ENCODE measurements around the gene TCHH.

Gene TCHH

DNA sequence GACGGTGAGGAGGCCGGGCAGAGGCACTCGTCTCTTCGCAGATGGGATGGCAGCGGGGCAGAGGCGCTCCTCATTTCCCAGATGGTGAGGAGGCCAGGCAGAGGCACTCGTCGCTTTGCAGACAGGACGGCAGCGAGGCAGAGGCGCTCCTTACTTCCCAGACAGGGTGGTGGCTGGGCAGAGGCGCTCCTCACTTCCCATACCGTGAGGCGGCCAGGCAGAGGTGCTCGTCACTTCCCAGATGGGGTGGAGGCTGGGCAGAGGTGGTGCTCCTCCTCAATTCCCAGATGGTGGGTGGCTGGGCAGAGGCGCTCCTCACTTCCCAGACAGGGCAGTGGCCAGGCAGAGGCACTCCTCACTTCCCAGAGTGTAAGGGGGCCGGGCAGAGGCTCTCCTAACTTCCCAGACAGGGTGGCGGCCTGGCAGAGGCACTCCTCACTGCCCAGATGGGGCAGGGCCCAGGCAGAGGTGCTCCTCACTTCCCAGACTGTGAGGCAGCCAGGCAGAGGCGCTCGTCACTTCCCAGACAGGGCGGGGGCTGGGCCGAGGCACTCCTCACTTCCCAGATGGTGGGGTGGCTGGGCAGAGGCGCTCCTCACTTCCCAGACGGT, 36.3 kb downstream of the TCHH start:
- no peak overlapping the region for H3K4me3 ChIP-seq (ENCODE audit: insufficient read depth in 1 of 2, low read depth in 1 of 2, low read length in 2 of 2)
- no peak overlapping the region for H3K4ac ChIP-seq (ENCODE audit: low read depth in 1 of 2, low read length in 2 of 2)
- H3K23ac ChIP-seq (ENCODE audit: low read length in 2 of 2), result no peak overlapping the region
- no peaks in the 10 kb centered on the region for H3K9me3 ChIP-seq (ENCODE audit: control insufficient read depth, low read length)
- no peak overlapping the region for H2BK12ac ChIP-seq (ENCODE audit: low read length in 2 of 2)
- WGBS, result 79% methylated on average over 24 of the region's 24 CpGs
- H3K18ac ChIP-seq (ENCODE audit: low read depth in 1 of 2, low read length in 2 of 2), result no peak overlapping the region
- H3K4me2 ChIP-seq (ENCODE audit: low read length, poor library complexity, severe bottlenecking), result no peak overlapping the region
- H2BK15ac ChIP-seq (ENCODE audit: low read depth, poor library complexity, severe bottlenecking), result no peak overlapping the region
- H3K27me3 ChIP-seq (ENCODE audit: control insufficient read depth in 1 of 2, insufficient read depth in 1 of 2, low read length in 2 of 2), result peaks cover 0 to 10% of the 10 kb centered on the region in 2 experiments
- no peak overlapping the region for H3K27ac ChIP-seq (ENCODE audit: low read length, poor library complexity, severe bottlenecking)
- no peak overlapping the region for H2BK120ac ChIP-seq (ENCODE audit: low read depth, low read length)
- H2BK5ac ChIP-seq (ENCODE audit: low read depth, low read length, poor library complexity, severe bottlenecking), result no peak overlapping the region
- no peaks in the 10 kb centered on the region for H3K4me1 ChIP-seq (ENCODE audit: control insufficient read depth, insufficient read depth, low read depth, low read length)
- H3K79me1 ChIP-seq (replicated peaks; ENCODE audit: low read length, poor library complexity, severe bottlenecking), result no peaks in the 10 kb centered on the region
- H3K36me3 ChIP-seq (ENCODE audit: control insufficient read depth in 1 of 2, insufficient read depth in 2 of 2, low read depth in 1 of 2, low read length in 2 of 2), result no peaks in the 10 kb centered on the region
- H4K91ac ChIP-seq (ENCODE audit: low read length), result no peak overlapping the region
- no peak for DNase-seq
- H4K8ac ChIP-seq (ENCODE audit: low read length), result no peak overlapping the region
- no peak overlapping the region for H2AK5ac ChIP-seq (ENCODE audit: low read length, severe bottlenecking)
- no peak overlapping the region for H3K9ac ChIP-seq (ENCODE audit: low read length)
- no peak overlapping the region for H2AFZ ChIP-seq (ENCODE audit: low read depth, low read length)
- H3K14ac ChIP-seq (ENCODE audit: low read length in 2 of 2), result no peak overlapping the region

DNA sequence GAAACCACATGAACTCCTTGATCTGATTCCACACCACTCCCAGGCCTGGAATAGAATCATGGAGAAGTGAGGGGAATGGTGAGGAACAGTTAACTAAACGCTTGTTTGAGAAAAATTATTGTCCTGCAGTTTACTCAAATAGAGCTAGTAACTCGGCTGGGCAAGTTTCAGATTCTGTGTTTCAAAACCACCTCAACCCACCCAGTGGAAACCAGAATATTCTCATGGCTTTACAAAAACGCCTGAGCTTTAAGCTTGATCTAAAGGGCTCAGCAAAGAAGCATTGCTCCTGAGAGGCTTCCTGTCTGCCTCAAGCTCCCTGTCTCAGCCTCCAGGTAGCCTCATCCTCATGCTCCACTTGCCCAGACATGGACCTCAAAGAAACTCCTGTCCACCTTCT, 42.9 kb downstream of the TCHH start:
- no peak overlapping the region for H3K18ac ChIP-seq (ENCODE audit: low read depth in 1 of 2, low read length in 2 of 2)
- no peak overlapping the region for H3K4ac ChIP-seq (ENCODE audit: low read depth in 1 of 2, low read length in 2 of 2)
- DNase-seq, result no peak
- H2AFZ ChIP-seq (ENCODE audit: low read depth, low read length), result no peak overlapping the region
- H3K36me3 ChIP-seq (ENCODE audit: control insufficient read depth in 1 of 2, insufficient read depth in 2 of 2, low read depth in 1 of 2, low read length in 2 of 2), result no peaks in the 10 kb centered on the region
- no peak overlapping the region for H3K4me2 ChIP-seq (ENCODE audit: low read length, poor library complexity, severe bottlenecking)
- 54% methylated on average over 3 of the region's 3 CpGs for WGBS
- no peak overlapping the region for H3K9ac ChIP-seq (ENCODE audit: low read length)
- H3K9me3 ChIP-seq (ENCODE audit: control insufficient read depth, low read length), result no peaks in the 10 kb centered on the region
- H3K27ac ChIP-seq (ENCODE audit: low read length, poor library complexity, severe bottlenecking), result no peak overlapping the region
- H2BK15ac ChIP-seq (ENCODE audit: low read depth, poor library complexity, severe bottlenecking), result no peak overlapping the region
- H3K79me1 ChIP-seq (replicated peaks; ENCODE audit: low read length, poor library complexity, severe bottlenecking), result no peaks in the 10 kb centered on the region
- no peak overlapping the region for H2AK5ac ChIP-seq (ENCODE audit: low read length, severe bottlenecking)
- H3K14ac ChIP-seq (ENCODE audit: low read length in 2 of 2), result no peak overlapping the region
- H2BK120ac ChIP-seq (ENCODE audit: low read depth, low read length), result no peak overlapping the region
- H3K4me3 ChIP-seq (ENCODE audit: insufficient read depth in 1 of 2, low read depth in 1 of 2, low read length in 2 of 2), result no peak overlapping the region
- no peaks in the 10 kb centered on the region for H3K4me1 ChIP-seq (ENCODE audit: control insufficient read depth, insufficient read depth, low read depth, low read length)
- no peak overlapping the region for H4K91ac ChIP-seq (ENCODE audit: low read length)
- H2BK5ac ChIP-seq (ENCODE audit: low read depth, low read length, poor library complexity, severe bottlenecking), result no peak overlapping the region
- peaks cover 11 to 59% of the 10 kb centered on the region in 2 experiments for H3K27me3 ChIP-seq (ENCODE audit: control insufficient read depth in 1 of 2, insufficient read depth in 1 of 2, low read length in 2 of 2)
- H4K8ac ChIP-seq (ENCODE audit: low read length), result no peak overlapping the region
- no peak overlapping the region for H2BK12ac ChIP-seq (ENCODE audit: low read length in 2 of 2)
- no peak overlapping the region for H3K23ac ChIP-seq (ENCODE audit: low read length in 2 of 2)

DNA sequence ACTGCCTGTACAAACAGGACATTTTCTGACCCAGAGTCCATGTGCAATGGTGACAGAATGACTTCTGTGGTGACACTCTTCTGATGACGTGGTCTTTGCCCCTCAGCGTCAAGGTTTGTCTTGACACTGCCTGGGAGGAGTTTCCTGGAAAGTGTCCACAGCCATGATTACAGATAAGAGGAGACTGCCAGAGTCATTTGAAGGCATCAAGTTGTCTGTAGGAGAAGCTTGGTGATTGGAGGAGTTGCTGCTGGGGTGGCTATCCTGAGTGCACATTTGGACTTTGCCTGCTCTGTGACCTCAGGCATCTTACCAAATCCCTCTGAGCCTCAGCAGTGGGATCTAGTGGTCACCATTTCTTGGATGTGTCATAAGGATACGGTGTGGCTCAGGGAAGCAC, 44.1 kb downstream of the TCHH start:
- H3K79me1 ChIP-seq (replicated peaks; ENCODE audit: low read length, poor library complexity, severe bottlenecking), result no peaks in the 10 kb centered on the region
- no peaks in the 10 kb centered on the region for H3K9me3 ChIP-seq (ENCODE audit: control insufficient read depth, low read length)
- peaks cover 15 to 63% of the 10 kb centered on the region in 2 experiments for H3K27me3 ChIP-seq (ENCODE audit: control insufficient read depth in 1 of 2, insufficient read depth in 1 of 2, low read length in 2 of 2)
- no peak overlapping the region for H3K18ac ChIP-seq (ENCODE audit: low read depth in 1 of 2, low read length in 2 of 2)
- no peak overlapping the region for H2BK120ac ChIP-seq (ENCODE audit: low read depth, low read length)
- H3K4me3 ChIP-seq (ENCODE audit: insufficient read depth in 1 of 2, low read depth in 1 of 2, low read length in 2 of 2), result no peak overlapping the region
- H4K91ac ChIP-seq (ENCODE audit: low read length), result no peak overlapping the region
- H2BK12ac ChIP-seq (ENCODE audit: low read length in 2 of 2), result no peak overlapping the region
- H3K27ac ChIP-seq (ENCODE audit: low read length, poor library complexity, severe bottlenecking), result no peak overlapping the region
- H2BK15ac ChIP-seq (ENCODE audit: low read depth, poor library complexity, severe bottlenecking), result no peak overlapping the region
- H3K4ac ChIP-seq (ENCODE audit: low read depth in 1 of 2, low read length in 2 of 2), result no peak overlapping the region
- no peak overlapping the region for H2AK5ac ChIP-seq (ENCODE audit: low read length, severe bottlenecking)
- WGBS, result 61% methylated on average over 3 of the region's 3 CpGs
- no peak overlapping the region for H3K4me2 ChIP-seq (ENCODE audit: low read length, poor library complexity, severe bottlenecking)
- no peak overlapping the region for H4K8ac ChIP-seq (ENCODE audit: low read length)
- H3K14ac ChIP-seq (ENCODE audit: low read length in 2 of 2), result no peak overlapping the region
- no peaks in the 10 kb centered on the region for H3K4me1 ChIP-seq (ENCODE audit: control insufficient read depth, insufficient read depth, low read depth, low read length)
- H3K36me3 ChIP-seq (ENCODE audit: control insufficient read depth in 1 of 2, insufficient read depth in 2 of 2, low read depth in 1 of 2, low read length in 2 of 2), result no peaks in the 10 kb centered on the region
- no peak overlapping the region for H2AFZ ChIP-seq (ENCODE audit: low read depth, low read length)
- no peak overlapping the region for H2BK5ac ChIP-seq (ENCODE audit: low read depth, low read length, poor library complexity, severe bottlenecking)
- no peak overlapping the region for H3K9ac ChIP-seq (ENCODE audit: low read length)
- no peak for DNase-seq
- peak overlapping the region in 1 of 2 experiments; percentile 14 for H3K23ac ChIP-seq (ENCODE audit: low read length in 2 of 2)

DNA sequence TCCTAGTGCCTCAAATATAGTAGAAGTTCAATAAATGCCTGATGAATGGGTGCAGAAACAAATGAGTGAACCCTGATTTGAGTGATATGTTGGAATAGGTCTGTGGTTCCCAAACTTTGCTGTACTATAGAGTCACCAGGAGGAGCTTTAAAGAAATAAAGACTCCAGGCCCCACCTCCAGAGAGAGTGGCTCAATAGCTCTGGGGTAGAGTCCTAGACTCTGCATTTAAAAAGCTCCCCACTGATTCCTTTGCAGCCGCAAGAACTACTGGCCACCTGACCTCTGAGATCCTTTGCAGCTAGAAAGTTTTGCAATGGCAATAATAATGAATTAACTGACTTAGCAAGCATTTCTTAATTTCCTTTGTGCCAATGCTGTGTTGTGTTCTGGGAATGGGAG, 47.3 kb downstream of the TCHH start:
- H2BK12ac ChIP-seq (ENCODE audit: low read length in 2 of 2), result no peak overlapping the region
- WGBS, result no CpG with 5 or more reads among the region's 1 CpG
- no peak overlapping the region for H3K4ac ChIP-seq (ENCODE audit: low read depth in 1 of 2, low read length in 2 of 2)

More for the DNA sequence above, 47.3 kb downstream of the TCHH start:
- Histone ChIP-seq H3K18ac (ENCODE audit: low read depth in 1 of 2, low read length in 2 of 2) (no peak overlapping the region), H4K8ac (ENCODE audit: low read length) (no peak overlapping the region), H3K23ac (ENCODE audit: low read length in 2 of 2) (no peak overlapping the region), H3K4me3 (ENCODE audit: insufficient read depth in 1 of 2, low read depth in 1 of 2, low read length in 2 of 2) (no peak overlapping the region), H3K4me1 (ENCODE audit: control insufficient read depth, insufficient read depth, low read depth, low read length) (no peaks in the 10 kb centered on the region), H3K14ac (ENCODE audit: low read length in 2 of 2) (no peak overlapping the region), H4K91ac (ENCODE audit: low read length) (no peak overlapping the region), H3K27me3 (ENCODE audit: control insufficient read depth in 1 of 2, insufficient read depth in 1 of 2, low read length in 2 of 2) (peaks cover 10 to 56% of the 10 kb centered on the region in 2 experiments), H2BK5ac (ENCODE audit: low read depth, low read length, poor library complexity, severe bottlenecking) (no peak overlapping the region), H2BK15ac (ENCODE audit: low read depth, poor library complexity, severe bottlenecking) (no peak overlapping the region), H3K9ac (ENCODE audit: low read length) (no peak overlapping the region), H3K27ac (ENCODE audit: low read length, poor library complexity, severe bottlenecking) (no peak overlapping the region), H3K36me3 (ENCODE audit: control insufficient read depth in 1 of 2, insufficient read depth in 2 of 2, low read depth in 1 of 2, low read length in 2 of 2) (no peaks in the 10 kb centered on the region), H3K79me1 (replicated peaks; ENCODE audit: low read length, poor library complexity, severe bottlenecking) (no peaks in the 10 kb centered on the region), H3K9me3 (ENCODE audit: control insufficient read depth, low read length) (no peaks in the 10 kb centered on the region), H2AK5ac (ENCODE audit: low read length, severe bottlenecking) (no peak overlapping the region), H3K4me2 (ENCODE audit: low read length, poor library complexity, severe bottlenecking) (no peak overlapping the region), H2BK120ac (ENCODE audit: low read depth, low read length) (no peak overlapping the region), H2AFZ (ENCODE audit: low read depth, low read length) (no peak overlapping the region)
- no peak for DNase-seq
